ENCODE measurements around the gene RHBG.

GRCh38 chr1:156402331-156403020, 33.5 kb downstream of the RHBG start:
- TF ChIP-seq CTCF (IDR thresholded peaks at IDR 0.05; ENCODE audit: low read depth, low read length, missing input control) (no peak), NR2F2 (IDR thresholded peaks at IDR 0.05) (no peak), JUND (IDR thresholded peaks at IDR 0.05) (no peak), TAF1 (conservative IDR thresholded peaks at IDR 0.05) (no peak), REST (IDR thresholded peaks at IDR 0.05) (no peak), ATF3 (IDR thresholded peaks at IDR 0.05) (no peak), FOXA1 (IDR thresholded peaks at IDR 0.05) (no peak)
